Measurements from ENCODE around the gene COX4I1. TPM values are rescaled to one million over a fixed set of nuclear protein-coding genes. Genes with fewer than 3 reads are reported as not detected.

The COX4I1 gene
- total and polyA plus RNA-seq, 10 of the 15 experiments (the other 5 are each of a cell fraction or from before 2014, with no cell fraction given) = 480 to 1,889 (median 872) TPM

DNA sequence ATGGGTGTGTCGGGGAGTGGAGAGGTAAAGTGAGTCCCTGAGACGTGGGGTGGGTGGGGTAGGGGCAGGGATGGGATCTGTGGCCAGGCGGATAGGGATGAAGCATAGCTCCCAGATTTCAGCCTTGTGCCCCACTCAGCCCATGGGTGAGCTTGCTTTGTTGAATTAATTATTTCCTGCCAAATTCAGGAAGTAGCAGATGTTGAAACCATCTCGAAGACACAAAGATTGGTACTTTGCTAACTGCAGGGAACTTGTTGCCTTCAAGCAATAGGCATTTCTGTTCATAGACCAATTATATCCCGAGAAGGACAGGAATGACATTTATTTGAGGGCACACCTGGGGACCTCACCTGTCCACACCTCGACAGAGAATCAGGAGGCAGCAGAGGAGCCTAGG lies 37.6 kb upstream of the COX4I1 start:
- in situ Hi-C loops (cut with MboI) = no loop called here
- CTCF ChIA-PET = interaction anchor here (4.0 kb wide), 1 partner anchor 43 kb away, joined by 29 read pairs; no protein-coding TSS in a partner anchor
- H3K27ac ChIP-seq (ENCODE audit: control insufficient read depth, insufficient read depth) = no peak overlapping the region

DNA sequence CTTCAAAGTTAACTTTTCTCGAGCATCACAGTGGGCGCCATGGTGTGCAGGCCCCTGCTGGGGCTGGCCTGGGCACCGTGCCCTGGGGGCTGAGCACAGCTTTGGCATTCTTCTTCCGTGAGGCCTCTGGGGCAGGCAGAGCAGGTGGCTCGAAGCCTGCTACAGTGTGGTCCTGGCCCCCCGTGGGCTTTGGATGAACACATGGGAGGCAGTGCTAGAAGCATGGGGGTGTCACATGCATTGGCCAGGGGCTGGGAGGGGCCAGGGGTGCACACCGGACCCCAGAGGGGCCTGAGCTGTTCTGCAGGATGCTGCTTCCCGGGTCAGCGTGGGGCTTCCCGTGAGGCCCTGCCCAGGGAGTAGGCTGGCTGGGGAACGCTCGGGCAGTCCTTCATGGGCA lies 36.5 kb upstream of the COX4I1 start:
- RAD21 ChIA-PET (ENCODE audit: unreplicated experiment) = no interaction called here
- Histone ChIP-seq H3K4me2 (ENCODE audit: control insufficient read depth, insufficient read depth) (no peak overlapping the region), H3K4me3 (no peak overlapping the region), H3K27me3 (replicated peaks in 1 of 2; ENCODE audit: control insufficient read depth in 2 of 2, insufficient read depth in 2 of 2, low read length in 1 of 2) (no peaks in the 10 kb centered on the region), H2AFZ (ENCODE audit: control insufficient read depth, low read depth, low read length) (no peak overlapping the region), H3K4me1 (ENCODE audit: control insufficient read depth, insufficient read depth, low read length) (peaks cover 17% of the 10 kb centered on the region), H3K36me3 (ENCODE audit: control insufficient read depth in 2 of 2, insufficient read depth in 2 of 2, low read length in 1 of 2) (no peaks in the 10 kb centered on the region), H3K79me2 (ENCODE audit: control insufficient read depth, insufficient read depth, low read length) (no peaks in the 10 kb centered on the region), H4K20me1 (ENCODE audit: control insufficient read depth, insufficient read depth) (no peaks in the 10 kb centered on the region), H3K27ac (ENCODE audit: control insufficient read depth, insufficient read depth) (no peak overlapping the region), H3K9ac (ENCODE audit: control insufficient read depth, insufficient read depth, low read length) (no peak overlapping the region), H3K9me3 (replicated peaks; ENCODE audit: control insufficient read depth, insufficient read depth, low read length) (no peaks in the 10 kb centered on the region)
- SMC1A ChIA-PET (ENCODE audit: uncharacterized antibody, unreplicated experiment) = no interaction called here
- CTCF ChIA-PET = no interaction called here
- ATAC-seq (no peak), DNase-seq (ENCODE audit: low read depth, low spot score) (no peak), FAIRE-seq (no peak)
- in situ Hi-C loops (cut with MboI) = no loop called here
- 72% methylated on average over 12 of the region's 12 CpGs for WGBS (ENCODE audit: insufficient coverage, insufficient replicate concordance, low lambda C conversion rate, missing lambda C conversion rate)
- POLR2A ChIA-PET = no interaction called here
- intact Hi-C loops (cut with micrococcal nuclease; ENCODE audit: unreplicated experiment) = no loop called here
- no TSS peak for BruUV-seq (replicated peaks)
- TF ChIP-seq PML (IDR thresholded peaks at IDR 0.05; ENCODE audit: low read length) = no peak
- no peak for TF ChIP-seq NFIC (IDR thresholded peaks at IDR 0.05; ENCODE audit: low read depth, low read length)
- TF ChIP-seq SRF (IDR thresholded peaks at IDR 0.05; ENCODE audit: low read depth in 2 of 2, low read length in 2 of 2) = no peak
- no peak for TF ChIP-seq RELB (IDR thresholded peaks at IDR 0.05; ENCODE audit: low read depth)
- no peak for TF ChIP-seq KAT2A (conservative IDR thresholded peaks at IDR 0.05; ENCODE audit: control insufficient read depth, low read depth, low read length)
- no peak for TF ChIP-seq CBX3 (IDR thresholded peaks at IDR 0.05; ENCODE audit: borderline replicate concordance, low read depth)
- TF ChIP-seq HDAC6 (IDR thresholded peaks at IDR 0.05; ENCODE audit: unreplicated experiment) = no peak
- no peak for TF ChIP-seq IKZF2 (IDR thresholded peaks at IDR 0.05)
- TF ChIP-seq KDM1A (IDR thresholded peaks at IDR 0.05; ENCODE audit: borderline replicate concordance) = no peak

More for the DNA sequence above, 37.6 kb upstream of the COX4I1 start:
- H3K4me2 ChIP-seq (ENCODE audit: control insufficient read depth, insufficient read depth) = no peak overlapping the region
- no peak for TF ChIP-seq JUND (IDR thresholded peaks at IDR 0.05; ENCODE audit: low read depth, low read length)
- no peak for TF ChIP-seq STAT3 (IDR thresholded peaks at IDR 0.05; ENCODE audit: low read depth, low read length)
- TF ChIP-seq MEF2B (IDR thresholded peaks at IDR 0.05; ENCODE audit: partially characterized antibody, poor library complexity, severe bottlenecking) = no peak
- TF ChIP-seq ZNF217 (IDR thresholded peaks at IDR 0.05) = no peak
- TF ChIP-seq YBX1 (IDR thresholded peaks at IDR 0.05) = no peak
- no peak for TF ChIP-seq IKZF1 (conservative IDR thresholded peaks at IDR 0.05)
- no peak overlapping the region for H2AFZ ChIP-seq (ENCODE audit: control insufficient read depth, low read depth, low read length)
- FAIRE-seq (no peak), DNase-seq (ENCODE audit: low read depth, low spot score) (no peak), ATAC-seq (no peak)
- no peaks in the 10 kb centered on the region for H3K79me2 ChIP-seq (ENCODE audit: control insufficient read depth, insufficient read depth, low read length)
- no peak overlapping the region for H3K9ac ChIP-seq (ENCODE audit: control insufficient read depth, insufficient read depth, low read length)
- RAD21 ChIA-PET (ENCODE audit: unreplicated experiment) = no interaction called here
- H4K20me1 ChIP-seq (ENCODE audit: control insufficient read depth, insufficient read depth) = no peaks in the 10 kb centered on the region
- no peaks in the 10 kb centered on the region for H3K27me3 ChIP-seq (replicated peaks in 1 of 2; ENCODE audit: control insufficient read depth in 2 of 2, insufficient read depth in 2 of 2, low read length in 1 of 2)
- WGBS (ENCODE audit: insufficient coverage, insufficient replicate concordance, low lambda C conversion rate, missing lambda C conversion rate) = 14% methylated on average over 3 of the region's 6 CpGs
- no peak overlapping the region for H3K4me3 ChIP-seq
- SMC1A ChIA-PET (ENCODE audit: uncharacterized antibody, unreplicated experiment) = interaction anchor here (0.9 to 3.1 kb wide), 2 partner anchors 43 to 87 kb away, joined by 3 to 11 read pairs; no protein-coding TSS in a partner anchor
- POLR2A ChIA-PET = no interaction called here
- no peaks in the 10 kb centered on the region for H3K9me3 ChIP-seq (replicated peaks; ENCODE audit: control insufficient read depth, insufficient read depth, low read length)
- no TSS peak for BruUV-seq (replicated peaks)
- no peaks in the 10 kb centered on the region for H3K36me3 ChIP-seq (ENCODE audit: control insufficient read depth in 2 of 2, insufficient read depth in 2 of 2, low read length in 1 of 2)
- peaks cover 26% of the 10 kb centered on the region for H3K4me1 ChIP-seq (ENCODE audit: control insufficient read depth, insufficient read depth, low read length)
- intact Hi-C loops (cut with micrococcal nuclease; ENCODE audit: unreplicated experiment) = no loop called here

All from GM12878 (cell line).